T-helper 17 cell (primary cell): ENCODE data around the gene TBCE. TPM values are rescaled to one million over a fixed set of nuclear protein-coding genes. Genes with fewer than 3 reads are reported as not detected.
A peak's percentile ranks its signal among the peaks of the same experiment; 100 is the strongest.
"Not testable (repeated sequence)": the region's sequence is repeated elsewhere in the genome, so short reads cannot be mapped to it uniquely, and the experiment has no call there.

Source experiments
- ATAC-seq: fragments of 150-1000 bp; cut with Tn5 transposase; 2 replicates; pipeline ENCODE4 v1.10.0; 2021; ENCODE audit warnings: mild to moderate bottlenecking, moderate library complexity
- DNase-seq, 3 donors: peaks; one replicate each; pipeline versions ENCODE4 v3.0.0 to v3.0.0-alpha.2; 2020 to 2021
- H3K9me3 ChIP-seq: one replicate; pipeline ENCODE4 v1.7.0; 2013; ENCODE audit warnings: low read length, mild to moderate bottlenecking; ENCODE audit not compliant: control insufficient read depth, poor library complexity, severe bottlenecking
- H3K27ac Mint-ChIP-seq: one replicate; pipeline ENCODE4 v1.8.0; 2022; ENCODE audit warnings: mild to moderate bottlenecking, moderate library complexity, mixed read lengths
- H3K27me3 Mint-ChIP-seq: one replicate; pipeline ENCODE4 v1.8.0; 2022; ENCODE audit warnings: mixed read lengths
- H3K36me3 Mint-ChIP-seq: one replicate; pipeline ENCODE4 v1.8.0; 2022; ENCODE audit warnings: low read depth, mixed read lengths
- H3K4me1 Mint-ChIP-seq: one replicate; pipeline ENCODE4 v1.8.0; 2022; ENCODE audit warnings: mild to moderate bottlenecking, mixed read lengths
- H3K4me3 Mint-ChIP-seq: one replicate; pipeline ENCODE4 v1.8.0; 2022; ENCODE audit warnings: mild to moderate bottlenecking, moderate library complexity, mixed read lengths
- total RNA-seq, 4 donors: library from RNA in 2 of 4; stranded (reverse) in 2 of 4; gene quantifications; one replicate each; pipeline ENCODE4 v1.2.3 and lab custom pipeline; 2022 to 2026

Gene TBCE
- total RNA-seq, 2 donors from 2014 or later, result 14.6 to 18.3 TPM

GRCh38 chr1:235457856-235458255 lies 90.6 kb downstream of the TBCE start:
- not testable (repeated sequence) for ATAC-seq, H3K36me3 Mint-ChIP-seq, H3K27me3 Mint-ChIP-seq, H3K4me3 Mint-ChIP-seq, H3K9me3 ChIP-seq, H3K27ac Mint-ChIP-seq, DNase-seq, H3K4me1 Mint-ChIP-seq

- DNase-seq (no peak), ATAC-seq (no peak)
- Mint-ChIP-seq H3K27me3 (no peaks in the 10 kb centered on the region), H3K36me3 (peaks cover 2% of the 10 kb centered on the region), H3K4me1 (peaks cover 7% of the 10 kb centered on the region), H3K4me3 (no peak overlapping the region), H3K27ac (no peak overlapping the region)
- no peaks in the 10 kb centered on the region for H3K9me3 ChIP-seq
These were observed 93.5 kb downstream of the TBCE start for GRCh38 chr1:235460770-235461169.

GRCh38 chr1:235461954-235462353 lies 94.7 kb downstream of the TBCE start:
- Mint-ChIP-seq H3K36me3 (peaks cover 2% of the 10 kb centered on the region), H3K27me3 (no peaks in the 10 kb centered on the region), H3K4me1 (peaks cover 7% of the 10 kb centered on the region), H3K27ac (no peak overlapping the region), H3K4me3 (peak overlapping the region; percentile 33)
- no peak for ATAC-seq
- no peaks in the 10 kb centered on the region for H3K9me3 ChIP-seq
- no peak for DNase-seq

- ATAC-seq, H3K36me3 Mint-ChIP-seq, DNase-seq, H3K27ac Mint-ChIP-seq, H3K4me1 Mint-ChIP-seq, H3K27me3 Mint-ChIP-seq, H3K4me3 Mint-ChIP-seq, H3K9me3 ChIP-seq: not testable (repeated sequence)
These were observed 95.6 kb downstream of the TBCE start for GRCh38 chr1:235462832-235463231.

GRCh38 chr1:235465066-235465465 lies 97.8 kb downstream of the TBCE start:
- peaks cover 2% of the 10 kb centered on the region for H3K36me3 Mint-ChIP-seq
- H3K4me1 Mint-ChIP-seq, result peaks cover 7% of the 10 kb centered on the region
- H3K4me3 Mint-ChIP-seq, result no peak overlapping the region
- H3K27me3 Mint-ChIP-seq, result no peaks in the 10 kb centered on the region
- no peak for ATAC-seq
- H3K27ac Mint-ChIP-seq, result no peak overlapping the region
- no peaks in the 10 kb centered on the region for H3K9me3 ChIP-seq
- no peak for DNase-seq

GRCh38 chr1:235468004-235468403 lies 100.8 kb downstream of the TBCE start:
- Mint-ChIP-seq H3K36me3 (peaks cover 2% of the 10 kb centered on the region), H3K27me3 (no peaks in the 10 kb centered on the region), H3K27ac (no peak overlapping the region), H3K4me3 (no peak overlapping the region), H3K4me1 (peaks cover 2% of the 10 kb centered on the region)
- H3K9me3 ChIP-seq, result no peaks in the 10 kb centered on the region
- DNase-seq, result no peak
- ATAC-seq, result no peak

GRCh38 chr1:235468970-235469369 lies 101.7 kb downstream of the TBCE start:
- H3K9me3 ChIP-seq, result no peaks in the 10 kb centered on the region
- no peaks in the 10 kb centered on the region for H3K27me3 Mint-ChIP-seq

GRCh38 chr1:235469897-235470296 lies 102.7 kb downstream of the TBCE start:
- not testable (repeated sequence) for H3K36me3 Mint-ChIP-seq, H3K4me3 Mint-ChIP-seq, H3K27ac Mint-ChIP-seq, ATAC-seq, H3K4me1 Mint-ChIP-seq, H3K9me3 ChIP-seq, DNase-seq, H3K27me3 Mint-ChIP-seq

More at GRCh38 chr1:235468970-235469369, 101.7 kb downstream of the TBCE start:
- no peak for DNase-seq
- Mint-ChIP-seq H3K27ac (no peak overlapping the region), H3K4me3 (no peak overlapping the region), H3K4me1 (peaks cover 2% of the 10 kb centered on the region), H3K36me3 (peaks cover 2% of the 10 kb centered on the region)
- no peak for ATAC-seq

- Mint-ChIP-seq H3K4me1 (no peaks in the 10 kb centered on the region), H3K27ac (no peak overlapping the region), H3K4me3 (no peak overlapping the region), H3K36me3 (no peaks in the 10 kb centered on the region), H3K27me3 (no peaks in the 10 kb centered on the region)
- ATAC-seq (no peak), DNase-seq (no peak)
- H3K9me3 ChIP-seq, result no peaks in the 10 kb centered on the region
These were observed 103.7 kb downstream of the TBCE start for GRCh38 chr1:235470741-235471439.

- ATAC-seq (no peak), DNase-seq (no peak)
- no peaks in the 10 kb centered on the region for H3K9me3 ChIP-seq
- no peak overlapping the region for H3K27ac Mint-ChIP-seq
- H3K4me1 Mint-ChIP-seq, result no peaks in the 10 kb centered on the region
- no peak overlapping the region for H3K4me3 Mint-ChIP-seq
- peaks cover 2% of the 10 kb centered on the region for H3K36me3 Mint-ChIP-seq
- H3K27me3 Mint-ChIP-seq, result no peaks in the 10 kb centered on the region
These were observed 106.6 kb downstream of the TBCE start for GRCh38 chr1:235473806-235474205.

- Mint-ChIP-seq H3K4me3 (no peak overlapping the region), H3K27ac (no peak overlapping the region), H3K27me3 (no peaks in the 10 kb centered on the region), H3K36me3 (peaks cover 13% of the 10 kb centered on the region), H3K4me1 (no peaks in the 10 kb centered on the region)
- no peaks in the 10 kb centered on the region for H3K9me3 ChIP-seq
- ATAC-seq, result no peak
- no peak for DNase-seq
These were observed 115.9 kb downstream of the TBCE start for GRCh38 chr1:235483090-235483489.

GRCh38 chr1:235485558-235485957 lies 118.3 kb downstream of the TBCE start:
- no peak overlapping the region for H3K27ac Mint-ChIP-seq
- peaks cover 8% of the 10 kb centered on the region for H3K4me1 Mint-ChIP-seq
- H3K27me3 Mint-ChIP-seq, result no peaks in the 10 kb centered on the region
- no peak overlapping the region for H3K4me3 Mint-ChIP-seq
- H3K36me3 Mint-ChIP-seq, result peaks cover 18% of the 10 kb centered on the region
- no peaks in the 10 kb centered on the region for H3K9me3 ChIP-seq
- DNase-seq (no peak), ATAC-seq (no peak)

- ATAC-seq (no peak), DNase-seq (no peak)
- no peaks in the 10 kb centered on the region for H3K27me3 Mint-ChIP-seq
- H3K4me3 Mint-ChIP-seq, result no peak overlapping the region
- H3K9me3 ChIP-seq, result no peaks in the 10 kb centered on the region
- peak overlapping the region; percentile 49 for H3K27ac Mint-ChIP-seq
- H3K36me3 Mint-ChIP-seq, result peaks cover 16% of the 10 kb centered on the region
- peaks cover 8% of the 10 kb centered on the region for H3K4me1 Mint-ChIP-seq
These were observed 119.1 kb downstream of the TBCE start for GRCh38 chr1:235486321-235486720.

GRCh38 chr1:235491644-235492043 lies 124.4 kb downstream of the TBCE start:
- ATAC-seq (no peak), DNase-seq (no peak)
- H3K36me3 Mint-ChIP-seq, result peaks cover 12% of the 10 kb centered on the region
- H3K27me3 Mint-ChIP-seq, result no peaks in the 10 kb centered on the region
- no peak overlapping the region for H3K4me3 Mint-ChIP-seq
- H3K9me3 ChIP-seq, result no peaks in the 10 kb centered on the region
- no peak overlapping the region for H3K27ac Mint-ChIP-seq
- H3K4me1 Mint-ChIP-seq, result peaks cover 24% of the 10 kb centered on the region
